ENCODE data around the gene TJAP1. TPM values are rescaled to one million over a fixed set of nuclear protein-coding genes. Genes with fewer than 3 reads are reported as not detected.
"Not testable (repeated sequence)": the region's sequence is repeated elsewhere in the genome, so short reads cannot be mapped to it uniquely, and the experiment has no call there.

The TJAP1 gene
- total RNA-seq, 1 donor, result 13.4 TPM

GRCh38 chr6:43521836-43522235, 44.5 kb downstream of the TJAP1 start:
- H3K4me3 ChIP-seq (ENCODE audit: low read depth, low read length), result no peak overlapping the region
- TF ChIP-seq, protein P1, sequence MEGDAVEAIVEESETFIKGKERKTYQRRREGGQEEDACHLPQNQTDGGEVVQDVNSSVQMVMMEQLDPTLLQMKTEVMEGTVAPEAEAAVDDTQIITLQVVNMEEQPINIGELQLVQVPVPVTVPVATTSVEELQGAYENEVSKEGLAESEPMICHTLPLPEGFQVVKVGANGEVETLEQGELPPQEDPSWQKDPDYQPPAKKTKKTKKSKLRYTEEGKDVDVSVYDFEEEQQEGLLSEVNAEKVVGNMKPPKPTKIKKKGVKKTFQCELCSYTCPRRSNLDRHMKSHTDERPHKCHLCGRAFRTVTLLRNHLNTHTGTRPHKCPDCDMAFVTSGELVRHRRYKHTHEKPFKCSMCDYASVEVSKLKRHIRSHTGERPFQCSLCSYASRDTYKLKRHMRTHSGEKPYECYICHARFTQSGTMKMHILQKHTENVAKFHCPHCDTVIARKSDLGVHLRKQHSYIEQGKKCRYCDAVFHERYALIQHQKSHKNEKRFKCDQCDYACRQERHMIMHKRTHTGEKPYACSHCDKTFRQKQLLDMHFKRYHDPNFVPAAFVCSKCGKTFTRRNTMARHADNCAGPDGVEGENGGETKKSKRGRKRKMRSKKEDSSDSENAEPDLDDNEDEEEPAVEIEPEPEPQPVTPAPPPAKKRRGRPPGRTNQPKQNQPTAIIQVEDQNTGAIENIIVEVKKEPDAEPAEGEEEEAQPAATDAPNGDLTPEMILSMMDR (IDR thresholded peaks at IDR 0.05; ENCODE audit: insufficient read depth, low read depth, low read length), result no peak

DNA sequence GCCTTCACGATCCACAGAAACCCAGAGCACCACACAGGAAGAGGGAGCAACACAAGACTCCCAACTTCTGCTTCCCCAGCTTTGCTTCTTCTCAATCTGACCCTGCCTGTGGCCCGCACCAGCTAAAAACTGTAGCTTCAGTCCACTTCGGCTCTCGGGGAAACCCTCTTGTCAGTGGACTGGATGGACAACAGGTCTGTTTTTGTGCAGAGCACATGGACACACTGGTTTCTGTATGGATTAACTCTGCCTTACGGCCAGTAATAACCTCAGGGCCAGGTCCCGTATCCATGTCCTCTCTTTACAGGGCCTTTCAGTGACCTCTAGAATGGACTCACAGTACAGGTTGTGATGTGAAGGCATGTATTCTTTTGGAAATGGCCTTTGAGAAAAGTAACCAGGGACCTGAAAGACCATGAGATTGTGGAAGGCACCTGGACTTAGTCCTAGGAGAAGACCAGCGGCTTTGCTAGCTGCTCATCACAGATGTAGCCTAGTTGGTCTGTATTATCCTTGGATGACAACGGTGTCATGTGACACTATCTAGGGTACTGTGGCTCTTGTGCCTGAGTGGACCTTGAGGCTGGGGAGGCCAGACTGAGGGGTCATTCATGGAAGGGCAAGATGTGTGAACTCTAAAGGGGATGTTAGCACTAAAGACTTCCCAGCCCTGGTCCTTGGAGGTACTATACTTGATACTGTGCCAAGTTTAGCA, 45.3 kb downstream of the TJAP1 start:
- no peak overlapping the region for H3K4me3 ChIP-seq (ENCODE audit: low read depth, low read length)
- TF ChIP-seq, protein P1 (IDR thresholded peaks at IDR 0.05; ENCODE audit: insufficient read depth, low read depth, low read length), result no peak

More at GRCh38 chr6:43521836-43522235, 44.5 kb downstream of the TJAP1 start:
- DNase-seq (ENCODE audit: low read depth), result no peak

GRCh38 chr6:43523284-43523683, 45.9 kb downstream of the TJAP1 start:
- no peak overlapping the region for H3K4me3 ChIP-seq (ENCODE audit: low read depth, low read length)
- no peak for DNase-seq (ENCODE audit: low read depth)
- TF ChIP-seq, protein P1 (IDR thresholded peaks at IDR 0.05; ENCODE audit: insufficient read depth, low read depth, low read length), result no peak

More for the DNA sequence above, 45.3 kb downstream of the TJAP1 start:
- DNase-seq (ENCODE audit: low read depth), result no peak

DNA sequence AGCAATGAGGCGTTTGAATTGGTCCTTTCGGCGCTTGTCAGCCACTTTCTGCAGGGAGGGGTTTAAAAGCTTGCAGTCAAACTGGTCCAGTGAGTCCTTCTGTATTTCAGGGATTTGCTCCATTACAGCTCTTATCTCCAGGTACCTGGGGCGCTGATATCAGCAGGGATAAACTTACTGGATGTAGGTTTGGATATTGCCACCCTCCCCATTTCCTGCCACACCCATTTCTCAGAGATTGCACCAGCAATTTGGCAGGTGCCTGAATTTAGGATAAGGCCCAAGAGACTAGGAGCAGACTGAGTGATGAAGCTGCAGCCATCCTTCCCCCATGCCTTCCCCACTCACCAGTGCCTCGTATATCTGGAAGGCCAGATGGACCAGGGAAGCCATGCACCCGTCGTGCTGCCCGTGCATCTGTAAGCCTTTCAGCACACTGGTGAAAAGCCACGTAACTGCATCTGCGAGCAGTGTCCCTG, 47.2 kb downstream of the TJAP1 start:
- DNase-seq (ENCODE audit: low read depth), result no peak
- H3K4me3 ChIP-seq (ENCODE audit: low read depth, low read length), result no peak overlapping the region
- TF ChIP-seq, protein P1 (IDR thresholded peaks at IDR 0.05; ENCODE audit: insufficient read depth, low read depth, low read length), result no peak

GRCh38 chr6:43532201-43532600, 54.8 kb downstream of the TJAP1 start:
- DNase-seq (ENCODE audit: low read depth), result no peak
- no peak overlapping the region for H3K4me3 ChIP-seq (ENCODE audit: low read depth, low read length)
- TF ChIP-seq, protein P1 (IDR thresholded peaks at IDR 0.05; ENCODE audit: insufficient read depth, low read depth, low read length), result no peak

GRCh38 chr6:43538986-43539385, 61.6 kb downstream of the TJAP1 start:
- DNase-seq (ENCODE audit: low read depth); H3K4me3 ChIP-seq (ENCODE audit: low read depth, low read length): not testable (repeated sequence)

DNA sequence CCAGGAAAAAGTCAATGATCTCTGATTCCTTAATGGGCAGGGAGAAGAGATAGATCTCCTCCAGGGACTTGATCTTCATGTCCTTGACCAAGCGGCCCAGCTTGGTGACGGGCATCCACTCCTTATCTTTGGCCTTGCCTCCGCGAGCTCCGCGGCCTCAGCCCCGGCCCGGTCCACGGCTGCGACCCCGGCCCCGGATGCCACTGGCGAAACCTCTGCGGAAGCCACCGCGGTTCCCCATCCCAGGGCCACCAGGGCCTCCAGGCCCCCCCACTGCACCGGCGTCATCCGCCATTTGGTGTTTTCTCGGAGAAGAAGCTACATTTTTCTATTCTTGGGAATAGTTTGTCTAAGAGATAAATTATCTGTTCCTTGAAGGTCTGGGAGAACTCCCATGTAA, 62.0 kb downstream of the TJAP1 start:
- DNase-seq (ENCODE audit: low read depth); H3K4me3 ChIP-seq (ENCODE audit: low read depth, low read length): not testable (repeated sequence)

DNA sequence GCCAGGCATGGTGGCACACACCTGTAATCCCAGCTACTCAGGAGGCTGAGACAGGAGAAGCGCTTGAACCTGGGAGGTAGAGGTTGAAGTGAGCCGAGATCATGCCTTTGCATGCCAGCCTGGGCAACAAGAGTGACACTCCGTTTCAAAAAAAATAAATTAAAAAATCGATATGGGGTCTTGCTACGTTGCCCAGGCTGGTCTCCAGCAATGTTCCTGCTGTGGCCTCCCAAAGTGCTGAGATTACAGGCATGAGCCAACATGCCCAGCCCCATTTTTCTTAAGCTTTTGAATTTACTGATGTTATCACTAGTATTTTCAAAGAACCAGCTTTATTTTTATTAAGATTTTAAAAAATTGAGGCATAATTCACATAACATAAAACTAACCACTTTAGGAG, 63.1 kb downstream of the TJAP1 start:
- TF ChIP-seq, protein P1 (IDR thresholded peaks at IDR 0.05; ENCODE audit: insufficient read depth, low read depth, low read length), result no peak
- no peak for DNase-seq (ENCODE audit: low read depth)
- no peak overlapping the region for H3K4me3 ChIP-seq (ENCODE audit: low read depth, low read length)
